Activated T-cell treated with anti-CD3 and anti-CD28 coated beads for 1 hour (primary cell): Measurements from ENCODE around the gene PTPN1.
"Not testable (repeated sequence)": the region's sequence is repeated elsewhere in the genome, so short reads cannot be mapped to it uniquely, and the experiment has no call there.

ENCODE experiments used
- DNase-seq: peaks from one replicate; pipeline ENCODE4 v3.0.0-alpha.2; 2020; ENCODE audit warnings: low read depth

PTPN1 gene

GRCh38 chr20:50558483-50558925, 48.3 kb downstream of the PTPN1 start:
- DNase-seq, result no peak

GRCh38 chr20:50559149-50559548, 49.0 kb downstream of the PTPN1 start:
- DNase-seq, result no peak

DNA sequence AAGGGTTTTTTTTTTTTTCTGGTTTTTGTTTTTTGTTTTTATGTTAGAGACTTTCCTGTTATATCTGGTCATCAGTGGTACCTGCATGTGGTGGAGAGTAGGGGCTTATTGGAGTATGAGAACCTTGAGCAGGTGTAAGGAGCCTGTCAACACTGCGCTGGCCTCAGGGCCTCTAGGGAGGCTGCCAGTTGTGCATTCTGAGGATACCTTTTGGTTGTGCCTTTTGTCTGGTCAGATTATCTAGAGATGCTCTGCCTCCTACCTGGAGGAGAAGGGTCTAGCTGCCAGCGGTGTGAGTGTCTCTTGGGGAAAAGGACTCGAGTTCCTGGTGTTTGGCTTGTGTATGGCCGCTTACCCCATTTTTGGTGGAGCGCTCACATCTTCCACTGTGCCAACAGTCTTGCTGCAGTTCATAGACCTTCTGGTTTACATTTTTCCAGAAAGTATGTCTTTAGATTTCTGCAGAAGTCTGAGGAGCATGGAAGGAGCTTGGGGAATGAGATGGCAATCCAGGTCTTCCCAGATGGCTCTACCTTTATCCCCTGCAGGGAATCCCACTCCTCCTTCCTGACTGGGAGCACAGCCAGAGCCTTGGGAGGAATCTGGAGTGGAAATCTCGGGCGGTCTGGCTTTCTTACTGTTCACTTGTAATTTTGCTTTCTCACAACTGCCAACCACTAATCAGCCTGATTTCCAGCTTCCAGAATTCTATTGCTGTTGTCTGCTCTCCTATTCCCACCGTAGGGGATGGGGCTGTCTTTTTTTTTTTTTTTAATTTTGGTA, 49.9 kb downstream of the PTPN1 start:
- no peak for DNase-seq

DNA sequence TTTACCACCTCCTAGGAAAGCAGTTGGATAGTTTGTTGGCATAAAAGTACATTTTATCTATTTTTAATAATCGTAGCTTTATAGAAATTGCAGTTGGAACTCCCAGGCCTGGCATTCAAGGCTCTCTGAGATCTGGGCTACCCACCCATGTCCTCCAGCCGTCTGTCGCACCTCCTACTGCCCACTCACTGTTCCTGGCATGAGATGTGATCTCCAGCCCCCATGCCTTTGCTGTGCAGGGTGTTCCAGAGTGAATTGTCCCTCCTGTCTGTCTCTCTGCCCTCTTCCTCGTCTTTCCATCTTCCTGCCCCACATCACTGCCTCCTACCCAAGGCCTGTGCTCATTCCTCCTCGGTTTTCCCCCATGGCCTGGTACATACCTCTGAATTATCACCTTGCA, 50.7 kb downstream of the PTPN1 start:
- DNase-seq, result no peak

GRCh38 chr20:50561379-50562078, 51.3 kb downstream of the PTPN1 start:
- peak; percentile 22 for DNase-seq

DNA sequence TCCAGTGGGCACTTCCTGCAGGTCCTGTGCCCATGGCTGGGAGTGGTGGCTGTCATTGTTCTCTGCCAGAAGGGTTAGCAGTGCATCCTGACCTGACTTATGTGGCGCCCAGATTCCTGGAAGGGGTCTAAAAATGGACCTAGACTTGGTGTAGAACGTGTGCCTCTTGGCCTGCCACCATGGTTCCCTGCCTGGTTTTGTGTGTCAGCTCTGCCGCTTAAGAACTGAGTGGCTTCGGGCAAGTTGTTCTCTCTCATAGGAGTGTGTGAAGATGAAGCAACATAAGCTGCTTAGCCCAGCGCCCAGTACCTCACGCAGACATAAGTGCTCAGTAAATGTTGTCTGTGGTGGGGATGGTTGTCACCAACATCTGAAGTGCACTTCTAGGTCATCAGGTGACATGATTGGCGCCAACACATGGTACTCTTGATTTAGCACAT, 52.1 kb downstream of the PTPN1 start:
- no peak for DNase-seq

- no peak for DNase-seq
Observed at GRCh38 chr20:50563133-50563944, 53.2 kb downstream of the PTPN1 start.

GRCh38 chr20:50565383-50565782, 55.2 kb downstream of the PTPN1 start:
- DNase-seq, result no peak

DNA sequence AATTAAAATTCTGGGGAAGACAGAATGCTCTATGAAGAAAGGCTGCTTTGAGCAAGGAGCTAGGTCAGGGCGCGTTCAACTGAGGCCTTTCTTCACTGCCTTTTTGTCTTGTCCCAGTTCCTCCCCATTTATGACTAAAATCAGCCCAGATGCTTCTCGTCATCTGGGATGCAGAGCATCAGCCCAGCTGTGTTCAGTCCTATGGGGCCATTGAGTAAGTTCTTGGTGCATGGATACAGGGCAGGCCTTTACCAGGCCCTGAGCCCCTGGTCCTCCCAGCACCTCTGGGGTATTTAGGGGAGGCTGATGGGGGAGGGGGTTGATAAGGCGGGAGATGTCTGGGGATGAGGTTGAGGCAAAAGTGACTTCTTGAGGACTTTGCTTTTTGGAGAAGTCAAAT, 55.7 kb downstream of the PTPN1 start:
- no peak for DNase-seq

DNA sequence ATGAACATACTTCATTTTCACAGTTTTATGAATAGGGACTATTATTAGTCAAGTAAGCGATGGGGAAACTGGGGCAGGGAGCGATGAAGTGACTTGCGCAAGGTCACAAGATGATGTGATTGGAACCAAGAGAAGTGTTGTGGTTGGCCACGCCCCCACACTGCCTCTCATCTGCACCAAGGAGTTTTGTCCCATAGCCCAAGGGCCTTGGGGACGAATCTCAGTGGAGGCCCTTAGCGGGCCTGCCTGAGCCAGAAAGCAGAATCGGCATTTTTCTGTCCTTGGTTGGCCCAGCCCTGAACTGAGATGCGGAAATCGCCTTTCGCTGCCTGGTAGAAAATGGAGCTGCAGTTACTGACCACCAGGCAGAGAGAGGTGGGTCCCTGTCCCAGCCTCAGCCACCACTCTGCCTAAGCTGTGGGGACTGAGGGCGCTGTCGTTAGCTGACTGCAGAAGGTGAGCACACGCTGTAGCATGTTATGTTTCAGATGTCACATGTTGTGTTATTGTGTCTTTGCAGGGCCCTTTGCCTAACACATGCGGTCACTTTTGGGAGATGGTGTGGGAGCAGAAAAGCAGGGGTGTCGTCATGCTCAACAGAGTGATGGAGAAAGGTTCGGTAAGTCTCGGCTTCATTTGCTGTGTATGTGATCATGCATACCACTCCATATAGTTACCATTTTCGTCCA, 57.8 kb downstream of the PTPN1 start:
- DNase-seq, result no peak

DNA sequence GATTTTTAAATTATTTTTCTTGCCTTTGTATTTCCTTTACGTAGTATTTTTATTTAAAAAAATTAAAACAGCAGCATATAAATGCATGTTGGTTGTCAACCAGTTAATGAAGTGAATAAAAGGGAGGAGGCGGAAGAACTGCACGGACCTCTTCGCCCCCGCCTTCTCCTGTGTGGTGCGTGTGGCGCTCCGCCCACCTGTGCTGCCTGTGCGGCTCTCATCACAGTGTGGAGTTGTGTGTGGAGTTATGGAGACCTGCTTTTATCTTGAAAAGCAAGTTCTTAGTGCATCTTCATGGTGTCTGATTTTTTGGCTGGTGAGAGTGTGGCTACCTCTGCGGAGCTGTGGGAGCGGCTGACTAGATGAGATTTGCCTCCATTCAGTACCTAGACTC, 58.4 kb downstream of the PTPN1 start:
- no peak for DNase-seq

GRCh38 chr20:50569487-50569863, 59.3 kb downstream of the PTPN1 start:
- not testable (repeated sequence) for DNase-seq

DNA sequence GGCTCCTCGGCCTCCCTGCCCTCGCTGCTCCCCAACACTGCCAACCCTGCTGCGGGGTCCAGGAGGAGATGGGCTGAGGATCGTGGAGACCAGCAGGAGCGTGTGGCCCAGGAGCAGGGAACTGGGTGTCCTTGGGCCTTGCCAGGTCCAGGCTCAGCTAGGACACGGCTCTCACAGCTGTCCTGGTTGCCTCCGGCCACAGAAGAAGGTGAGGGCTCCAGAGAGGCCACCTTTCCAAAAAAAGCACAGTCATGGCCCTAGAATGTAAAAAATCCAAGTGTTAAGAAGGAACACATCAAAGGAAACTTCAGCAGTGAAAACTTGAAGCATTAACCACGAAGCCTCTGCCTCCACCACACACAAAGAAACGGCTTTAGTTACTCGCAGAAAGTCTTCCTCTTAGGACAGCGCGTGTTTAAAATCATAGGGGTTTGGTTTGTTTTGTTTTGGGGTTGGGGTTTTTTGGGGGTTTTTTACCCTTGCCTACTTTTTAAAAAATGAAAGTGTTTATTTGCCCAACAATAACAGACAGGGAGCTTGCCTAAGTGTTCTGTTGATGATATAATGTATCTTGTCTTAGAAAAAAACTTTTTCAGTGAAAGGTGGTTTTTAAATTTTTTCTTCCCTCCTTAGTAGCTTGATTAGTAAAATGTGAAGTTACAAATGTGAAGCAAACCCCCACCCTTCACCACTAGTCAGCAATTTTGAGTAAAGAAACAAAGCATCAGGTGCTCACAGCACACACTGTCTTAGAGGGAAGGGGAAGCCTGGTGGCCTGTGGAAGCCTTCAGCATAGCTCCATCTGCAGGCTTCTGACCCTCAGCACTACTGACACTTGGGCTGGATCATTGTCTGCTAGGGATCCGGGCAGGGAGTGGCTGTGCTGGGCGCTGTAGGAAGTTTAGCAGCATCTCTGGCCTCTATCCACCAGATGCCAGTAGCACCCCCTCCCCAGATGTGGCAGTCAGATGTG, 60.0 kb downstream of the PTPN1 start:
- DNase-seq, result no peak

DNA sequence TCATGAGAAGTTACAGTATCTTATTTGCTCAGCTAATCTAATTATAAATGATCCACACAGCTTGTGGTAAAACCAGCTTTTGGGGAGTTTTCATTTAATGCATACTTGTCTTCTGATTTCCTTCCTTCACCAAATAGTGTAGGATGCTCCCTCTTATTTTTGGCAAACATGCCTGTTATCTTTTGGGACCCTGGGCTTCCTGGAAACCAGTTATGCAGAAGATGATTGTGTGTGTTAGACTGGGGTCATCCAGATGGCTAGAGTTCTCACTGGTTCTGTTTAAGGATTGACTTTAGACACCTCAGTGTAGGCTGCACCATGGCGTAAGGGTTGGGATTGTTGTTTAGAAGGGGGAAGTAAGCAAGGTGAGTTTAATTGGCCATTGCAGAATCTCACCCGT, 61.3 kb downstream of the PTPN1 start:
- no peak for DNase-seq

DNA sequence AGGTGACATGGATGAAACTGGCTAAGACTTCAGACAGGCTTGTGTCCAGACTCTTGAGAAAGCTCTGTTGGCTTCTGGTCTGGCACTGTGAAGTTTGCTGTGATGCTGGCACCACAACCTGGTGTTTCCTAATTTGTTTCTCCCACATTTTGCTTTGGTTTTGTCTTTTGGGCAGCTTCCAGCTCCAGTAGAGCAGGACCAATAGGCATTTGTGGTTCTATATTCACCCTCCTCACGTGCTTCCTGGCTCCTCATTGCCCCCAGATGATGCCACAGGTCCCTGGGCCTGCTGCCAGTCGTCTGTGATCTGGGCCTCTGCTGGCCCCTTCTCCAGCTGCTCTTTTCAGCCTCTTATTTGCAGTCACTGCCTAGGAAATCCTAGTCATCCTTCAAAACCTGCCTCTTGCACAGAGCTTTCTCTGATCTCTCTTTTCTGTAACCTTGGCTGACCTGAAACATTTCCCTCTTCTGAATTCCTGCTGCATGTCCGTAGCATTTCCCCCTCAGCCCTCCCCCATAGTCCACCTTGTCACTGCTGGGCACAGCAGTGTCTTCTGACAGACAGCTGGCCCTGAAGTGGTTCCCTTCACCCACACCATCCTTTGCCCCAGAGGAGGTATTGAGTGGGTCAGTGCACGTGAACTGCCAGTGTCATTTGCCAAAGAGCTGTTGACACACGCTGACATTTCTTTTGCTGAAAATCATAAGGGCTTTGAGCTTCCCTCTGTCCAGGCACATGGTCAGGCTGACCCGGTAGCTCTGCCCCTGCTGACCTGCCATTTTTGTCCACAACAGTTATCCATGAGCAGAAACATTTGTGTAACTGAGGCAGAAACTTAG, 63.0 kb downstream of the PTPN1 start:
- no peak for DNase-seq

GRCh38 chr20:50574108-50574507, 63.9 kb downstream of the PTPN1 start:
- no peak for DNase-seq

DNA sequence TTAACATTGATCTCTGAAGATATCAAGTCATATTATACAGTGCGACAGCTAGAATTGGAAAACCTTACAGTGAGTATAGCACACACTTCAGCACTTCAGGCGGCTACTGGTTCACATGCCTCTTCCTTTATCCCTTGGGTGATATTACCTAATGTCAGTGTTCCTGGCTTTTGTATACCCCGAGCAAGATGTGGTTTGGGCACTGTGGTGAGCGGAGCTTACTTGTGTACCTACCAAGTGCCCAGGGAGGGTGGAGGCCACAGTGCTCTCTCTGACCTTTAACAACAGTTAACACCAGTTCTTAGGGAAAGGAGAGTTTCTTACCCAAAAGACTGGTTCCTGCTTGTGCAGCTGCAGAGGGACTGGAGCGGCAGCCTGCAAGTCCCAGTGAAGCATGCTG, 64.4 kb downstream of the PTPN1 start:
- no peak for DNase-seq

DNA sequence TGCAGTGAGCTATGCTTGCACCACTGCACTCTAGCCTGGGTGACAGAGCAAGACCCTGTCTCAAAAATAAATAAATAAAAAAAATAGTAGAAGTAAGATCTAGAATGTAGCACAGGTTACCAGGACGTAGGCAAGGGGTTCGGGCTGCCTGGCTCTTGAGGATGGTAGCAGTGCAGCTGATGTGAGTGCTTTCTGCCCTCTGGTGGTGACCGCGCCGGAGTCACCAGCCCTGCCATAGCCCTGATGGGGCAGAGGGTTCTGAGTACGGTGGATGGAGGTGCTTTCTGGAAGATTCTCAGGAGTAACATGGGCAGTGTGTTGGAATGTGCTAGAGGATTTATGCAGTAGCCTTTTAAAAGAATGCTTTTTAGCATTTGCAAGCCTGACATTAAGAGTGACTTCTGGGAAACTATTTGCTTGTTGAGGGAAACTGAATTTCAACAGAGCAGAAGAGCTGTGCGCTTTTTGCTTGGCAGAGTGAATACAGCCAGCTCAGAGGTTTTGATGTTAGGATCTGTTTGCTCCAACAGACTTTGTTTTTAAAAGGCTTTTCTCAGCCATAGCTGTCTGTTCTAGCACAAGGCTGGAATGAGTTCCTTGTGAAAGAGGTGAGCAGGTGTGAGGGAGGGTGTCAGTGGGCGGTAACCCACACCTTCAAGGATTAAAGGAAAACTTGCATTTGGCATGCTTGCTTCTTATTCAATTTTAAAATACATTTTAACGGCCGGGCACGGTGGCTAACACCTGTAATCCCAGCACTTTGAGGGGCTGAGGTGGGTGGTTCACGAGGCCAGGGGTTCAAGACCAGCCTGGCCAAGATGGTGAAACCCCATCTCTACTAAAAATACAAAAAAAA, 65.9 kb downstream of the PTPN1 start:
- peak; percentile 51 for DNase-seq
